HEK293 (cell line): ENCODE results near the gene TMEM205.

Experiments used
- CTCF ChIP-seq: fragments of 450-650 bp; formaldehyde crosslinking; IDR thresholded peaks from 2 replicates; pipeline ENCODE4 v1.5.1; 2016; ENCODE audit warnings: missing biosample characterization, missing genetic modification characterization
- KLF17 ChIP-seq: fragments of 450-650 bp; formaldehyde crosslinking; IDR thresholded peaks from 2 replicates; pipeline ENCODE4 v1.5.1; 2016; ENCODE audit warnings: missing biosample characterization, missing genetic modification characterization
- SETDB1 ChIP-seq: IDR thresholded peaks from one replicate; pipeline ENCODE4 v1.6.1; 2017; ENCODE audit warnings: mild to moderate bottlenecking, low read length, moderate library complexity, mixed read lengths; ENCODE audit not compliant: insufficient read length
- ZBTB49 ChIP-seq: fragments of 450-650 bp; formaldehyde crosslinking; IDR thresholded peaks from 2 replicates; pipeline ENCODE4 v1.5.1; 2016; ENCODE audit warnings: missing biosample characterization, missing genetic modification characterization, low read depth
- ZFP41 ChIP-seq: fragments of 450-650 bp; formaldehyde crosslinking; IDR thresholded peaks from 2 replicates; pipeline ENCODE4 v1.5.1; 2016; ENCODE audit warnings: missing biosample characterization, missing genetic modification characterization, borderline replicate concordance
- ZNF274 ChIP-seq, 2 experiments: fragments of 200-500 bp in 1 of 2; fragments of 450-650 bp in 1 of 2; sonication (Bioruptor generic) in 1 of 2; formaldehyde crosslinking in 1 of 2; IDR thresholded peaks; 2 replicates each; pipeline versions ENCODE4 v1.5.1 to v1.6.1; 2014 to 2016; ENCODE audit warnings: borderline replicate concordance in 1 of 2, inconsistent platforms in 1 of 2, low read length in 1 of 2, missing biosample characterization in 1 of 2, missing genetic modification characterization in 1 of 2
- ZNF670 ChIP-seq: fragments of 450-650 bp; formaldehyde crosslinking; IDR thresholded peaks from 2 replicates; pipeline ENCODE4 v1.5.1; 2016; ENCODE audit warnings: missing biosample characterization, missing genetic modification characterization, low read depth
- ZNF76 ChIP-seq: fragments of 450-650 bp; formaldehyde crosslinking; IDR thresholded peaks from 2 replicates; pipeline ENCODE4; 2016; ENCODE audit warnings: low read depth, missing biosample characterization, missing genetic modification characterization, borderline replicate concordance

GRCh38 chr19:11382898-11383705 lies 37.0 kb upstream of the TMEM205 start:
- TF ChIP-seq KLF17 (tag by site-specific recombination) (peak; percentile 69), ZNF274 (IDR thresholded peaks at IDR 0.05; ENCODE audit: low read length) (no peak), ZNF274 (tag by site-specific recombination; IDR thresholded peaks at IDR 0.05; ENCODE audit: borderline replicate concordance) (no peak), CTCF (peak; percentile 92), ZBTB49 (tag by site-specific recombination) (no peak), ZNF76 (no peak), ZNF670 (tag by site-specific recombination) (no peak), ZFP41 (no peak), SETDB1 (no peak)
